Activated naive CD4-positive, alpha-beta T cell treated with anti-CD3 and anti-CD28 coated beads, Interleukin-2, amount 50 U/mL, for 24 hours (primary cell): ENCODE data around the gene FMO1.

Experiments used
- H3K27ac Mint-ChIP-seq: one replicate; pipeline ENCODE4 v1.8.0; 2021; ENCODE audit warnings: mild to moderate bottlenecking, mixed read lengths
- H3K27me3 Mint-ChIP-seq: one replicate; pipeline ENCODE4 v1.8.0; 2021; ENCODE audit warnings: mixed read lengths
- H3K36me3 Mint-ChIP-seq: one replicate; pipeline ENCODE4 v1.8.0; 2021; ENCODE audit warnings: mixed read lengths
- H3K4me1 Mint-ChIP-seq: one replicate; pipeline ENCODE4 v1.8.0; 2021; ENCODE audit warnings: mixed read lengths
- H3K4me3 Mint-ChIP-seq: one replicate; pipeline ENCODE4 v1.8.0; 2021; ENCODE audit warnings: mild to moderate bottlenecking, mixed read lengths
- H3K9me3 Mint-ChIP-seq: one replicate; pipeline ENCODE4 v1.8.0; 2021; ENCODE audit warnings: mixed read lengths

Gene FMO1

GRCh38 chr1:171248302-171248701 is at the start of gene FMO1:
Gene FMO1 (plus strand): TSS chr1:171248494. CDS start chr1:171258088, 9,594 bp downstream.
- Mint-ChIP-seq H3K27ac (no peak within 1 kb of the TSS), H3K4me1 (peaks cover 4% of the 10 kb centered on the region), H3K9me3 (no peaks in the 10 kb centered on the region), H3K36me3 (no peaks in the 10 kb centered on the region), H3K4me3 (no peak within 1 kb of the TSS), H3K27me3 (peaks cover 36% of the 10 kb centered on the region)

GRCh38 chr1:171204296-171204695 is 44.0 kb upstream of the FMO1 start:
- Mint-ChIP-seq H3K4me1 (no peaks in the 10 kb centered on the region), H3K27ac (no peak overlapping the region), H3K9me3 (no peaks in the 10 kb centered on the region), H3K4me3 (no peak overlapping the region), H3K36me3 (no peaks in the 10 kb centered on the region), H3K27me3 (peaks cover 11% of the 10 kb centered on the region)

- H3K4me1 Mint-ChIP-seq: no peaks in the 10 kb centered on the region
- H3K4me3 Mint-ChIP-seq: no peak overlapping the region
- H3K27me3 Mint-ChIP-seq: peaks cover 11% of the 10 kb centered on the region
- no peak overlapping the region for H3K27ac Mint-ChIP-seq
- H3K36me3 Mint-ChIP-seq: no peaks in the 10 kb centered on the region
- H3K9me3 Mint-ChIP-seq: no peaks in the 10 kb centered on the region
These were observed 41.9 kb upstream of the FMO1 start for GRCh38 chr1:171206204-171206977.

- no peak overlapping the region for H3K4me3 Mint-ChIP-seq
- H3K27ac Mint-ChIP-seq: no peak overlapping the region
- no peaks in the 10 kb centered on the region for H3K4me1 Mint-ChIP-seq
These were observed 41.3 kb upstream of the FMO1 start for GRCh38 chr1:171206978-171207355.

GRCh38 chr1:171207377-171207776 is 40.9 kb upstream of the FMO1 start:
- Mint-ChIP-seq H3K9me3 (no peaks in the 10 kb centered on the region), H3K4me3 (no peak overlapping the region), H3K27me3 (peaks cover 11% of the 10 kb centered on the region), H3K27ac (no peak overlapping the region), H3K36me3 (no peaks in the 10 kb centered on the region), H3K4me1 (no peaks in the 10 kb centered on the region)

More at GRCh38 chr1:171206978-171207355, 41.3 kb upstream of the FMO1 start:
- peaks cover 11% of the 10 kb centered on the region for H3K27me3 Mint-ChIP-seq
- H3K36me3 Mint-ChIP-seq: no peaks in the 10 kb centered on the region
- no peaks in the 10 kb centered on the region for H3K9me3 Mint-ChIP-seq

GRCh38 chr1:171210355-171210754 is 37.9 kb upstream of the FMO1 start:
- Mint-ChIP-seq H3K9me3 (no peaks in the 10 kb centered on the region), H3K27ac (no peak overlapping the region), H3K27me3 (peaks cover 11% of the 10 kb centered on the region), H3K4me1 (no peaks in the 10 kb centered on the region), H3K36me3 (no peaks in the 10 kb centered on the region), H3K4me3 (no peak overlapping the region)

- peaks cover 5% of the 10 kb centered on the region for H3K27me3 Mint-ChIP-seq
- no peak overlapping the region for H3K27ac Mint-ChIP-seq
- H3K4me3 Mint-ChIP-seq: no peak overlapping the region
These were observed 35.5 kb upstream of the FMO1 start for GRCh38 chr1:171212607-171213351.

GRCh38 chr1:171213559-171214454 is 34.5 kb upstream of the FMO1 start:
- H3K36me3 Mint-ChIP-seq: no peaks in the 10 kb centered on the region

More at GRCh38 chr1:171212607-171213351, 35.5 kb upstream of the FMO1 start:
- Mint-ChIP-seq H3K4me1 (no peaks in the 10 kb centered on the region), H3K9me3 (no peaks in the 10 kb centered on the region), H3K36me3 (no peaks in the 10 kb centered on the region)

GRCh38 chr1:171217658-171218443 is 30.4 kb upstream of the FMO1 start:
- Mint-ChIP-seq H3K36me3 (no peaks in the 10 kb centered on the region), H3K27ac (no peak overlapping the region), H3K9me3 (no peaks in the 10 kb centered on the region), H3K4me1 (no peaks in the 10 kb centered on the region), H3K4me3 (no peak overlapping the region), H3K27me3 (peaks cover 8% of the 10 kb centered on the region)

More at GRCh38 chr1:171213559-171214454, 34.5 kb upstream of the FMO1 start:
- Mint-ChIP-seq H3K27me3 (peaks cover 6% of the 10 kb centered on the region), H3K4me1 (no peaks in the 10 kb centered on the region), H3K9me3 (no peaks in the 10 kb centered on the region), H3K27ac (no peak overlapping the region), H3K4me3 (no peak overlapping the region)

- H3K4me1 Mint-ChIP-seq: no peaks in the 10 kb centered on the region
- H3K36me3 Mint-ChIP-seq: no peaks in the 10 kb centered on the region
- peaks cover 8% of the 10 kb centered on the region for H3K27me3 Mint-ChIP-seq
- H3K27ac Mint-ChIP-seq: no peak overlapping the region
- H3K4me3 Mint-ChIP-seq: no peak overlapping the region
- no peaks in the 10 kb centered on the region for H3K9me3 Mint-ChIP-seq
These were observed 29.6 kb upstream of the FMO1 start for GRCh38 chr1:171218661-171219060.

GRCh38 chr1:171219346-171220080 is 28.8 kb upstream of the FMO1 start:
- H3K9me3 Mint-ChIP-seq: no peaks in the 10 kb centered on the region
- H3K36me3 Mint-ChIP-seq: no peaks in the 10 kb centered on the region
- no peak overlapping the region for H3K4me3 Mint-ChIP-seq
- H3K27ac Mint-ChIP-seq: no peak overlapping the region
- H3K4me1 Mint-ChIP-seq: no peaks in the 10 kb centered on the region
- peaks cover 6% of the 10 kb centered on the region for H3K27me3 Mint-ChIP-seq

- Mint-ChIP-seq H3K4me3 (no peak overlapping the region), H3K27me3 (peaks cover 6% of the 10 kb centered on the region), H3K9me3 (no peaks in the 10 kb centered on the region), H3K27ac (no peak overlapping the region), H3K36me3 (no peaks in the 10 kb centered on the region), H3K4me1 (no peaks in the 10 kb centered on the region)
These were observed 28.2 kb upstream of the FMO1 start for GRCh38 chr1:171220081-171220420.

GRCh38 chr1:171220581-171221054 is 27.7 kb upstream of the FMO1 start:
- Mint-ChIP-seq H3K9me3 (no peaks in the 10 kb centered on the region), H3K4me1 (no peaks in the 10 kb centered on the region), H3K27me3 (peaks cover 6% of the 10 kb centered on the region), H3K36me3 (no peaks in the 10 kb centered on the region), H3K4me3 (no peak overlapping the region), H3K27ac (peak overlapping the region; percentile 14)
